KBM-7 (cell line): ENCODE results near the gene MGLL.

Experiments used
- DNase-seq: peaks from one replicate; pipeline ENCODE4 v3.0.0-alpha.2; 2015
- in situ Hi-C: fragments of 300-500 bp; cut with MboI; formaldehyde crosslinking; loops from 2 replicates; pipeline ENCODE4 v1.14.3; 2020; ENCODE audit warnings: low sequenced_read_pairs, low pct_unique_long_range_greater_than_20kb, mixed read lengths

Gene MGLL

DNA sequence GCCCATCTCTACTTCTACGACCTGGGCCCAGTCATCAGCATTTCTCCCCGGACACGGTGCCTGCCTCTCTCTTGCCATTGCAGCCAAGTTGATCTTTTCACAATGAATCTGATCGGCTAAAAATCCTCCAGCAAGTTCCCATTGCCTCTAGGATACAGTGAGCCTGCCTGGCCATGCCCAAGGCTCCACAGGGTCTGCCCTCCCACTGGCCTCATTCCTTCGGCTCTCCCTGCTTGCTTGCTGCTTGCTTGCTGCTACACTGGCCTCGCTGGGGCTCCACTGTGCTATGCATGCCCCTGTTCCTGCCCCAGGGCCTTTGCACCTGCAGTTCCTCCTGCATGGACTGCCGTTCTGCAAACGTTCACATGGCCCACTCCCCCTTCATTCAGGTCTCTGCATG lies 147.5 kb downstream of the MGLL start:
- DNase-seq: no peak
- in situ Hi-C loops: no loop called here

DNA sequence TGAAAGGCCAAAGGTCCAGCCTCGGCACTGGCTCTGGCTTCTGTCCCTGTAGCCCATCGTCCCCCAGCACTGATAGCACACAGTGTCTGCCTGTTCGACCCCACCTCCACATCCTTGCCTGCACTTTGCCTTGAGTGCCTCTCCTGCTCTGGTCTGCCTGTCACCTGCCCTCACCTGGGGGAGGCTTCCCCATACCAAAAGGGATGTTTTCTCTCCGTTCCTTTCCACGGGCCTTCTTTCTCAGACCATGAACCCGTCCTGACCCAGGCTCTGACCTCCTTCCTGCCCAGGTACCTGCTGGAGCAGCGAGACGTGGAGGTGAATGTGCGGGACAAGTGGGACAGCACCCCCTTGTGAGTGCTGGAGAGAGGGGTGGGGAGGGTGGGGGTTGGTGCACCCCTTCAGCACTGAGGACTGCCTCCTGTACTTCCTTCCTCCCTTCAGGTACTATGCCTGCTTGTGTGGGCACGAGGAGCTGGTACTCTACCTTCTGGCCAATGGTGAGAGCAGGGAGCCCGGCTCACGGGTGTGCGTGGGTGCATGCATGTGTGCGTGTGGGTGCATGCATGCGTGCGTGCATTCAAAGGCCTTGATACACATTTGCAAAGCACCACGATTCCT lies 148.1 kb downstream of the MGLL start:
- no peak for DNase-seq
- in situ Hi-C loops: no loop called here

DNA sequence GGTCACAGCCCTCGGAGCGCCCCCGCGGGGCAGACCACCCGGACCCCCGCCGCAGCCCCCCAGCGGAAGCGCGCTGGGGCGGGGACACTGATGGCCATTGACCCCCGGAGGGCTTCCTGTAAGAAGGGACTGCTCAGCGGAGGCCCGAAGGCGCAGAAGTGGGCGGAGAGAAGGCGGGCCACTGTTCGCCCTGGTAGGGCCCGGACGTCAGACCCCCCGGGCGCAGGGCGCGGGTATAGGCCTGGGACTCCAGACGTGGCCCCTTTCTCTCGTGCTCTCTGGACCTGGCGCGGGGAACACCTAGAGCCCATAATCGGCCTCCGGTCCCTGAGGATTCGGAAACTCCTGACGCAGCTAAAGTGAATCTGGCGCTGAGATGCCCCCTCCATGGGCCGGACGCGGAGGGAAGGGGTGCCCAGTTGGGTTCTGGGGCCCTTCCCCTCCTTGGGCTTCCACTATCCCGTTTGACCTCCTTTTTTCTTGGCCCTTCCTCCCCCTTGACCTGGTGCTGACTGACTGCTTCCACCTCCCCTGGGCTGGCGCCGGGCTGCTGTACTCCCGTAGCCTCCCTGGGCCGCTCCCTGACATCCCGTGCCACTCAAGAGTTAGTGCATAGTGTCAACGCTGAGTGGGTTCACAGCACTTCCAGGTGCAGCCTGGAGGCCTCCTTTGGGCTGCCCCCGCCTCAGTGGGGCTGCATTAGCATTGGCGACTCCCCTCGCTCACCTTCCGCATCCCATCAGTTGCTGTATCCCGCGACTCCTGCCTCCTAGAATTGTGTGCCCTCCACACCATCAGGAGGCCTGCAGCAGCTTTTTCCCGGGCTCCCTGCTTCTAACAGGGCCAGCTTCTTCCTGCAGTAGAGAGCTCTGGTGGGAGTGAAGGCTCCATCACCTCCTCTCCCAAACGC lies 148.9 kb downstream of the MGLL start:
- DNase-seq: no peak
- in situ Hi-C loops: no loop called here

DNA sequence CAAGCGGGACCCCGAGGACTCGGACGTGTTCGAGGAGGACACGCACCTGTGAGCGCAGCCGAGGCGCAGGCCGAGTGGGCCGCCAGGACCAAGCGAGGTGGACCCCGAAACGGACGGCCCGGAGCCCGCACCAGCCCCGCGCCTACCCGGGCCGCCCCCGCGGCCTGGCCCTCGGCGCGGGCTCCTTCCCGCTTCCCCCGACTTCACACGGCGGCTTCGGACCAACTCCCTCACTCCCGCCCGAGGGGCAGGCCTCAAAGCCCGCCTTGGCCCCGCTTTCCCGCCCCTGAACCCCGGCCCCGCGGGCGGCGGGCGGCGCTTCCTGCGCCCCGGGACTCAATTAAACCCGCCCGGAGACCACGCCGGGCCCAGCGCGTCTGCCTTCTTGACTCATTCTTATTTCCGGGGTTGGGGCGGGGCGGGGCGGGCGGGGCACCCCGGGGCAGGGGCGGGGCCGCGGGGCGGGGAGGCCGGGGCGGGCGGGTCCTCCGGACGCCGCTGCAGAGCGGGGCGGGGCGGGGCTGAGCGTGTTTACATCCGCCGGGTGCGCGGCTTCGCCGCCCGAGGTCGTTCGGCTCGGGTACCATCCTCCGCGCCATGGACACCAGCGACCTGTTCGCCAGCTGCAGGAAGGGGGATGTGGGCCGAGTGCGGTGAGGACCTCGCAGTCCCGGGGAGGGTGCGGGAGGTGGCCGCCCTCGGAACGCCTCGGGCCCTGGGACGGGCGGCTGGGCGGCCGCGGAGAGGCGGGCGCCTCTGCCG lies 149.7 kb downstream of the MGLL start, which contains the start of gene ABTB1:
Gene ABTB1 (plus strand): TSS at position 524 of the 762 bp plus-strand sequence. CDS start 74 bp downstream, at position 598.
- peak; percentile 58 for DNase-seq
- in situ Hi-C loops: no loop called here

DNA sequence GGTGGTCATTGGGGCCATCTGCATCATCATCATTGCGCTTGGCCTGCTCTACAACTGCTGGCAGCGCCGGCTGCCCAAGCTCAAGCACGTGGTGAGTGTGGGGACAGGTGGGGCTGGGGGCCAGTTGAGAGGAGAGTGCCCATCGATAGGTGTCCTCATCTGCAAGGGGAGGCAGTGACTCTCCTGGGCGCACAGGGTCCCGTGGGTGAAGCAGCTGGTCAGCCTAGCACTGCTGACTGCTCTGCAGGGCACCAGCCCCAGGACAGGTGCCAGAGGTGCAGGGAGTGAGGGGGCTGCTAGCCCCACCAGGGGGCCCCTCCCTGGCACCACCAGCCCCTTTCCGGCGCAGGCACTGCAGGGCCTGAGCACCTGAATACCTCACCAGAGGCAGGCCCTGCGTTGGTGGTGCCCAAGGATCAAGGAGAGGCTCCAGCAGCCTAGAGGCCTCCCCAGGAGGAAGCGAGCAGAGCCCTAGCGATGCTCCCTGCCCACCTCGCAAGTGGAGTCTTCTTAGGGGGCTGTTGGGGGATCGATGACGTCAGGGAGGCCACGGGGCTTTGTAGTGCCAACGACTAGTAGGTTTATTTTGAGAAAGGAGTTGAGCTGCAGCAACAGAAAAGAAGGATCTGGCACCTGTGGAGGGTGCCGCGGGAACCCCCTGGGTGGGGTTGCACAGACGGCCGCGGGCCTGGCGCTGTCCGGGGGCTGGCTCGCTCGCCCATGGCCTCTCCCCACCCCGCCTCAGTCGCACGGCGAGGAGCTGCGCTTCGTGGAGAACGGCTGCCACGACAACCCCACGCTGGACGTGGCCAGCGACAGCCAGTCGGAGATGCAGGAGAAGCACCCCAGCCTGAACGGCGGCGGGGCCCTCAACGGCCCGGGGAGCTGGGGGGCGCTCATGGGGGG lies 150.5 kb downstream of the MGLL start:
- DNase-seq: peak; percentile 21
- in situ Hi-C loops: no loop called here

DNA sequence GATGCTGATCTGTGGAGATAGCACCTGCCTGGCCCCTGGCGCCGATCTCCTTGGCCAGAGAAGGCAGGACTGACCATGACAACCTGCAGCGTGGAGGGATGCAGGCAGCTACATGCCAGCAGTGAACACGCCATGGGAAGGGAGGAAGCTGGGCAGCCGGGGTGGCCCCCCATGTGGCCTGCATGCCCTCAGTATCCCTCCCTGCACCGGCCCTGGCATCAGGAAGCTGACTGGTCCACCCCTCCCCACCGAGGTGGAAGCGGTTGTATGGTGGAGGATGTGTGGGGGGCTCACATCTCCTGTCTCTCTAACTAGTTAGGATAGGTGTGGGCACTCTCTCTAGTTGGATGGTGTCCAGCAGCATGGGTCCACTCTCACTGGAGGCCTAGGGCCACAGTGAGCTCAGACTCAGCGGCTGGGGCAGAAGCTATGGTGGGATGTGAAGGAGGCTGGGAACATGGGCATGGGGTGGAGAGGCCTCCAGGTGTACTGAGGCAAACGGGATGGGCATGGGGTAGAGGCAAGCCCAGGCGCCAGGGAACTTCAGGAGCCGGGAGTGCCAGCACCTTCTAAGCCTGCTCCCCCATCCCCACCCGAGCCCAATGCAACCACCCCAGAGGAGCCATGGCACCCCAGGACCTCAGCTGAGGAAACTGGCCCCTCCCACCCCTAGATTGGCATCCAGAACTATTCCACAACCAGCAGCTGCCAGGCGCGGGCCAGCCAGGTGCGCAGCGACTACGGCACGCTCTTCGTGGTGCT lies 151.4 kb downstream of the MGLL start:
- no peak for DNase-seq
- in situ Hi-C loops: no loop called here

DNA sequence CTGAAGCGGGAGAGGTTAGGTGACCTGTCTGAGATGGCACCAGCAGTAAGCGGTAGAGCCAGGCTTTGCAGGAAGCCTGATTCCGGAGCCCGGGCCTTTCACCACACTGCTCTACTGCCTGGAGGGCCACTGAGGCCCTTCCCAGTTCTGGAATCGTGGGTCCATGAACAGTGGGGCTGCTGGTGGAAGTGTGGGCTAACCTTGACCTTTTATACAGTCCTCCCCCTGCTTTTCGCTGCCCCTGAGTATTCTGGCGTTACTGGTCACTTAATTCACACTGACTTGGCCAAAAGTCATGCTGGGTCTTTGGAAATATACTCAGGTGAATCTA lies 152.1 kb downstream of the MGLL start:
- DNase-seq: no peak
- in situ Hi-C loops: no loop called here

DNA sequence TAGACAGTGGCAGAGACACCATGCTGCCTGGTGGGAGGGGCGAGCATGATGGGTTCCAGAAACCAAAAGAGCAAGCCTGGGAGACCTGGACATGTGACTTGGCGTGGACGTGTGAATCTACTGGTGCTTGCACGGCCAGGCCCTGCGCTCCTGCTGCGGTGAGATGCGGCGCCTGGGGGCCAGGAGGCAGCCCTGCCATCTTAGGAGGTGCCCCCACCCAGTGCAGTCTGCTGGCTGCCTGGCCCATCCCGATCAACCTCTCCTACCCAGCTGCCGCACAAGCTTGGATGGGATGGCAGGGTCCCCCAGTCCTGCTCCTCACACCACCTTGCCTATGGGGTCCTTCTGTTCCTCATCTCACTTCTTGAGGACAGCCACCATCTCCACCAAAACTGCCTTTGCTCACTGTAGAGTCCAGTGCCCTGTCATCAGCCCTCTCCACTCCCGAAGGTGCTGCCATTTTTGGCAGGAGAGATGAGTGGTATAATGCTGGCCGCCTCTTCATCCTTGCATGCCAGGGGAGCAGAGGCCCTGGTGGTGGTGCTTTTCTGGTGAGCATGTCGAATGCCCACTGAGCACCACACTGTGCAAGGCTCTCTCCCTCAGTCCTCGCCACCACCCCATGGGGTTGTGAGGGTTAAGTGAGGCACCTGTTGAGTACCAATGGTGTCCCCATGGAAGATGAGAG lies 152.6 kb downstream of the MGLL start:
- in situ Hi-C loops: no loop called here
- no peak for DNase-seq

DNA sequence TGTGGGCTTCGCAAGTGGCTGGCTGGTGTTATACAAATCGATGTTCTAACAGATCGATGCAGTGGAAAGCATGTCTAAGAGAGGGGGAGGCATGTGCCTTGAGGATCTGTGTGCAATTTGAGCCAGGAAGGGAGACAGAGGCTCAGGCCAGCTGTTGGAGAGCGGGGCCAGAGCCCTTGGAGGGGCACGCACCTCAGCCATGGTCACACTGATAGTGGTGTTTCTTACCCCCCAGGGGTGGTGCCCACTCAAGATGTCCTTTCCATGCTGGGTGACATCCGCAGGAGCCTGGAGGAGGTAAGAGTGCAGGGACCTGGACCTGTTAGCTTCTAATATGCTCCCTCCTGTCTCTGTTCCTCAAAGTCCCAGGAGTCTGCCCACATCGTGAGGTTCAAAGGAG lies 153.4 kb downstream of the MGLL start:
- in situ Hi-C loops: no loop called here
- no peak for DNase-seq

DNA sequence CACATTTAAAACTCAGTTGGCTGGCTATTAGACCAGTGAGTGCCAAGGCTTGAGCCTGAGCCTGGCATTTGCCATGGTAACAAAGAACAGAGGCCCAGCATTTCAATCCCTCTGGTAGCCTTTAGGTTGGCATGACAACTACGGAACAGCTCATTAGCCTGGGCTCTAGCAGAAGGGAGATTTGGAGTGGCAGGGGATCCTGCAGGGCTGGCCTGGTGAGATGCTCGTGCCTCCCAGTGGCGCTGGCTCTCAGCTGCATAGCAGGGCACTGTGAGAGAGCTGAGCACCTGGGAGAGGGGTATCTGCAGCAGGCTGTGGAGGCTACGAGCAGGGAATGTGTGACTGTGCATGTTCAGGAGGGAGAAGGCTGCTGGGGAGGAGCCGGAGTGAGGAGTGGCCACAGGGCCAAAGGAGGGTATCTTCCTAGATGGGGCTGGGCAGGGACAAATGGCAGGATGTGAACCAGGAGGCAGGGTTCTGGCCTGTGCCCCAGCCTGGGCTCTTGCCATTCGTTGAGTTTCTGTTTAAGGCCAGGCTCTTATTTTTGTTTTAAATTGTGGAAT lies 155.1 kb downstream of the MGLL start:
- in situ Hi-C loops: no loop called here
- no peak for DNase-seq

DNA sequence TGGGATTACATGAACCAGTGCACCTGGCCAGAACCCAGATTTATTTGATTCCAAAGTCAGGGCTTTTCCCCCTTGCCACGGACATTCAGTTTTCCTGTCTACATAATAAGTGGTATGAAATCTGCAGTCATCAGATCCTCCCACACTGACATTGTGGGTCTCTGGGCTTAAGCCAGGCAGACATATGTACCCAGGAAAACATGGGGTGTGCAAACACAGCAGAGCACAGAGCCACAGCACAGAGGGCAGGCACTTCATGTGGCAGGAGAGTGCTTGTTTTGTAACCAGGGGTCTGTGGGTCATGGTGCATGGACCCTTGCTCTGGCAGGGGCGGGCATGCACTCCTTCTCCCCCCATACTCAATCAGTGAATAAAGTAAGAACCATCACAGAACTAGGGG lies 155.6 kb downstream of the MGLL start:
- in situ Hi-C loops: no loop called here
- no peak for DNase-seq

DNA sequence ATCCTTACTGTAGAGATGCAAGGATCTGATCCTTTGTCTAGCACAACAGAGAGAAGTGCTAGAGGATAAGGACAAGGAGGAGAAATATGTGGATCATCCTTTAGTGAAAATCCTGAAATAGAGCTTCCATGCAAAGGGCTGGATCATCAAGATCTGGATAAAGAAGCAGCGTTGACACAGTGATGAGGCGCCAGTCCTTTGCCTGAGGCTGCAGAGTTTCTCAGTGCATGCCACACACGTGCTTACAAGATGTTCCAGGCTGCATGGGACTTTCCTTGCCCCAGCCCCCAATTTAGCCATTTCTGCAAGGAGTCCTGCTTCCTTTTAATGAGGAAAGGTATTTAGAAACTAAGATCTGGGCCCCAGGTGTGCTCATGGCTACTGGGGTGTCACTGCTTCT lies 156.7 kb downstream of the MGLL start:
- in situ Hi-C loops: no loop called here
- no peak for DNase-seq

DNA sequence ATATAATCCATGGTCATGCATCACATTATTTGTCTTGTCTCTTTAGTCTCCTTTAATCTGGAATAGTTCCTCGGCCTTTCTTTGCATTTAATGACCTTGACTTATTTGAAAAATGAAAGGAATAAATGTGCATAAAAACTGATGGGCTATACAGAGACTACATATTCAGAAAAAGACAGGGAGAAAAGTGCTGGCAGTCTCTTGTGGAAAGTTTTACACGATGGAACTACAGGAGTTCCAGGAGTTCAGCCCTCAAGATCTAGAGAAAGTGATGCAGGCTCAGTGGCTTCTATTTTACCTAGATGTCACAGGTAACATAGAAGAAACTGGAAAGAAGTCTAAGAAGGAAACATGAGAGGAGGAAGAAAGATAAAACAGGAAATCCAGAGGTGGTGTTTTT lies 157.2 kb downstream of the MGLL start:
- no peak for DNase-seq
- in situ Hi-C loops: no loop called here

DNA sequence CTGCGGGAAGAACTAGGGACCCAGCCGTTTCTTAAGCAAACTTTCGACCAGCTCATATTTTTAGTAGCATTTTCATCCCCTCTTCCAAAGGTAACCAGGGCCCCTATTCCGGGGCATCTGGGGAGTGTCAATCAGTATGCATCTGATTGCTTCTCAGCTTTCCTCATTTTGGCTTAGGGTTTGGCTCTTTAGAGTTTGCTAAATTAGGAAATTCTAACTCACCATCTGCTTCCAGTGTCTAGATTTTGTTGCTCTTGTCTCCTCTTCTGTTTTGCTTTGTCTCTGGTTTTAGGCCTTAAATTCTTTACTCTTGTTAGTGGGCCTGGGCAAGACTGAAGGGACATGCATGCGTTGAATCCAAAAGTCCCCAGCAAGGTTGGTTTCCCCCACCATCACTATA lies 159.2 kb downstream of the MGLL start:
- in situ Hi-C loops: no loop called here
- DNase-seq: no peak

DNA sequence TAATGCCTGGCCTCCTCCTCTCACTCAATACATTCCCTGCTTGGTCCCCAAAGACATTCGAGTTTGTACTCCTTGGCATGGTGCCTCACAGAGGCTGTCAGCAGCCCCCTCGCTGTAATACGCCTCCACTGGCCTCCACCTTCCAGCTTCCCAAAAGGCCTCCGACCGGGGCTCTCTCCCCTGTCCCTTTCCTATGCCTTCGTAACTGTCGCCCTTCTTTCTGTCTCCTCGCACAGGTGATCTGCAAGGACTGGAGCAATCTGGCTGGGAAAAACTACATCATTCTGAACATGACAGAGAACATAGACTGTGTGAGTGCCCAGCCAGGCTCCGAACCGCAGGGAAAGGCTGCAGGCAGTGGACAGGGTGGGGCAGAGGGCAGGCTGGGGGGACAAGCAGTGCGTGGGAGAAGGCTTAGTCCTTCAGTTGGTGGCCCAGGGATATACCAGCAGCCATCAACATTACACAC lies 160.3 kb downstream of the MGLL start:
- in situ Hi-C loops: no loop called here
- no peak for DNase-seq

DNA sequence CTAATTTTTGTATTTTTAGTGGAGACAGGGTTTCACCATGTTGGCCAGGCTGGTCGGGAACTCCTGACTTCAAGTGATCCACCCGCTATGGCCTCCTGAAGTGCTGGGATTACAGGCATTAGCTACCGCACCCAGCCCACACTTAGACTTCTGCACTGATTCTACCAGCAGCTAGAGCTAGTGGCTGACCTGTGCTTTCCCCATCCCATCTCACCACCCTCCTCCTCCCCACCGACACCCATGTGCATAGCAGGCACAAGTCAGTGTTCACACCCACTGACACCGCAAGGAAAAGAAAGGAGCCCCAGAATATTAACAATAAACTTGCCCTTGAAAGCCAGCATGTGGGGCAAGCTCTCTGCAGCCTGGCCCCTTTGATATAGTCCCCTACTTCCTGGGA lies 160.7 kb downstream of the MGLL start:
- in situ Hi-C loops: no loop called here
- no peak for DNase-seq

DNA sequence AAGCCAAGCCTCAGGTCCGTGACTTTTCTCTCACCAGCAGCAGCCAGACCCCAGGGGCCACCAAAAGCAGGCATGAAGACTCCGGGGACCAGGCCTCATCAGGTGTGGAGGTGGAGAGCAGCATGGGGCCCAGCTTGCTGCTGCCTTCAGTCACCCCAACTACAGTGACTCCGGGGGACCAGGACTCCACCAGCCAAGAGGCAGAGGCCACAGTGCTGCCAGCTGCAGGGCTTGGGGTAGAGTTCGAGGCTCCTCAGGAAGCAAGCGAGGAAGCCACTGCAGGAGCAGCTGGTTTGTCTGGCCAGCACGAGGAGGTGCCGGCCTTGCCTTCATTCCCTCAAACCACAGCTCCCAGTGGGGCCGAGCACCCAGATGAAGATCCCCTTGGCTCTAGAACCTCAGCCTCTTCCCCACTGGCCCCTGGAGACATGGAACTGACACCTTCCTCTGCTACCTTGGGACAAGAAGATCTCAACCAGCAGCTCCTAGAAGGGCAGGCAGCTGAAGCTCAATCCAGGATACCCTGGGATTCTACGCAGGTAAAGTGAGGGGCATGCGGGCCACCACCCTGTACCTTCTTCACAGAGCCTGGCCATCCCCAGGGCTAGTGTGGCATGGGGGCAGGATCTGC lies 161.6 kb downstream of the MGLL start:
- no peak for DNase-seq
- in situ Hi-C loops: no loop called here
